ENCODE data around the gene MMP21. TPM values are rescaled to one million over a fixed set of nuclear protein-coding genes. Genes with fewer than 3 reads are reported as not detected.
A peak's percentile ranks its signal among the peaks of the same experiment; 100 is the strongest.

MMP21 gene
- total and polyA plus RNA-seq, 2 experiments from 2014 or later: not detected

DNA sequence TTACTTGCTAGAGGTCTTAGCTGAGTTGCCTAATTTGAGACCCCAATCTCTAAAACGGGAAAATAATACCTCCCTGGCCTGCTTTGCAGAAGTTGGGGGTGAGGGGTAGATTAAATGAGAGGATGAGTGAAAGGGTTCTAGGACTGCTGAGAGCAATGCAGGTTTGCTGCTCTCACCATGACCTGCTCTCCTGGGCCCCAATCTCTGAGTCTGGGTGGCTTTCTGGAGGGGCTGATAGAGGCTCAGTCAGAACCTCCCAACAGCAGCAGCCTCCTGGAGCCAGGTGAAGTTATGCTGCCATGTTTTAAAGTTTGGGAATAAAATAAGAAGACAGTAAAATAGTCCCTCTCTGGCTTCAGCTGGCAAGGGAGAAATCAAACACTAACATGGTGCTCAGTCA, 40.1 kb upstream of the MMP21 start:
- no peak overlapping the region for H3K27ac ChIP-seq
- no peak for DNase-seq
- WGBS, 2 experiments (ENCODE audit: low coverage in 1 of 2, low lambda C conversion rate in 2 of 2, missing lambda C conversion rate in 2 of 2): 0% methylated on average over 1 of the region's 1 CpG
- in situ Hi-C loops (cut with MboI): no loop called here
- no peaks in the 10 kb centered on the region for H3F3A ChIP-seq (ENCODE audit: insufficient read depth)
- H3K27me3 ChIP-seq (replicated peaks; ENCODE audit: insufficient read depth): no peaks in the 10 kb centered on the region
- no peaks in the 10 kb centered on the region for H4K20me1 ChIP-seq (ENCODE audit: insufficient read depth)
- H3K9me3 ChIP-seq (ENCODE audit: low read depth): no peaks in the 10 kb centered on the region
- H3K9me2 ChIP-seq (ENCODE audit: insufficient read depth): no peaks in the 10 kb centered on the region
- H3K79me2 ChIP-seq (ENCODE audit: insufficient read depth): peaks cover 11% of the 10 kb centered on the region
- no peaks in the 10 kb centered on the region for H3K4me1 ChIP-seq (ENCODE audit: insufficient read depth)
- no peak overlapping the region for H3K4me3 ChIP-seq
- H3K36me3 ChIP-seq (ENCODE audit: low read depth): peaks cover 13% of the 10 kb centered on the region; the same call in 1 of the 2 replicates
- TF ChIP-seq EZH2 (IDR thresholded peaks at IDR 0.05; ENCODE audit: insufficient read depth, poor library complexity, severe bottlenecking) (no peak), EZH2phosphoT487 (IDR thresholded peaks at IDR 0.05; ENCODE audit: insufficient read depth, low read depth) (no peak)
- no peak overlapping the region for H2AFZ ChIP-seq
- H3K4me2 ChIP-seq (ENCODE audit: unreplicated experiment): no peak overlapping the region
- H3K9ac ChIP-seq: no peak overlapping the region

DNA sequence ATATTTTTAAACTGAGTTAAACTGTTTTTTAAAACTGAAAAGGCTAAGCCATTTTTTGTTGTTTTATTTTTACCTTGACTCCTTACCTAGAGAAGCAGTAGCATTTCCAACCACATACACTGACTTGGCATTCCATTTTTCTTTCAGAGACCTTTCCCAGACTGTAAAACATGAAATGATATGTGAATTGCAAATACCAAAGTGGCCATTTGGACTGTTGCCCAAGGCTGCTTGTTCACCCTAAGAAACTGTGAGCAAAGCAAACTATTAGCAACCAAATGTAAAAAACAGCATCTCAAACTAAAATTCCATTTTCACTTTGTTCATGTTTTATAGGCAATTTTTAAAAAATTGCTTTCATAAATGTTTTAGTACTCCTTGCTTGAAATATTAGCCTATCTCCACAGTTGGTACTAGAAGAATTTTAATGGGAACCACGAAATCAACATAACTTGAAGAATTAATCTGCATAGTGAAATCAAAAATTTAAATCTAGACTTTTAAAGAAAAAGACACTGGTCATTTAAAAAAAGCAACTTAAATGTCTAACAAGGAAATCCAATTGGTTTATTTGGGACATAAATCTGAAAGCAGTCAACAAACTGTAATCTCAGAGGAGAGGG, 36.6 kb upstream of the MMP21 start:
- in situ Hi-C loops (cut with MboI): no loop called here
- Histone ChIP-seq H3K36me3 (ENCODE audit: low read depth) (peaks cover 17% of the 10 kb centered on the region; the same call in 1 of the 2 replicates), H3K4me3 (no peak overlapping the region), H4K20me1 (ENCODE audit: insufficient read depth) (no peaks in the 10 kb centered on the region), H3K27me3 (replicated peaks; ENCODE audit: insufficient read depth) (no peaks in the 10 kb centered on the region), H3K27ac (no peak overlapping the region), H3K4me1 (ENCODE audit: insufficient read depth) (no peaks in the 10 kb centered on the region), H3K4me2 (ENCODE audit: unreplicated experiment) (no peak overlapping the region), H3K9me2 (ENCODE audit: insufficient read depth) (no peaks in the 10 kb centered on the region), H3K9me3 (ENCODE audit: low read depth) (no peaks in the 10 kb centered on the region), H2AFZ (no peak overlapping the region), H3K79me2 (ENCODE audit: insufficient read depth) (0 out of 2 replicates have a peak, but pooled peaks cover 3% of the 10 kb centered on the region), H3F3A (ENCODE audit: insufficient read depth) (no peaks in the 10 kb centered on the region), H3K9ac (no peak overlapping the region)
- DNase-seq: peak; percentile 52
- 96% methylated on average over 1 of the region's 1 CpG for WGBS, 2 experiments (ENCODE audit: low coverage in 1 of 2, low lambda C conversion rate in 2 of 2, missing lambda C conversion rate in 2 of 2)
- TF ChIP-seq EZH2phosphoT487 (IDR thresholded peaks at IDR 0.05; ENCODE audit: insufficient read depth, low read depth) (no peak), EZH2 (IDR thresholded peaks at IDR 0.05; ENCODE audit: insufficient read depth, poor library complexity, severe bottlenecking) (no peak)

DNA sequence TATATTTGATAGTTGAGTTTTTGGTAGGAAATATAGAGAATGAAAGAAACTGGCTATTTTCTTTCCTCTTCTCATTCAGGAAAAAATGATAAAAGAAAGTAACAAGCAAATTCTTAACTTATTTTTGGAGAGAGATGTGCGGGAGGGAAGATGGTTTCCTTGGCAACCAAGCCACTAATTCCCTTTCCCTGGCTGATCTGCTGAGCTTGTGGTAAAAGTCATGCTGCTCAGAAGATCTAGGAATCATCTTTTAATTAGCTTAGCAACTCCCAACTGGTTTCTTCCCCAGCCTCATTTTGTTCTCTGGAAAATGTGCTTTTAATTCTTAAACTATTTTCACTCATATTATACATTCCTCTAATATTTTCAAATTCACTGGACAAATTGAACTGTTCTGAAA, 35.6 kb upstream of the MMP21 start:
- Histone ChIP-seq H3K4me3 (no peak overlapping the region), H3K27ac (no peak overlapping the region), H3K27me3 (replicated peaks; ENCODE audit: insufficient read depth) (no peaks in the 10 kb centered on the region), H3K36me3 (ENCODE audit: low read depth) (peaks cover 18% of the 10 kb centered on the region; the same call in 1 of the 2 replicates), H3K9me2 (ENCODE audit: insufficient read depth) (no peaks in the 10 kb centered on the region), H3K79me2 (ENCODE audit: insufficient read depth) (no peaks in the 10 kb centered on the region), H3K4me2 (ENCODE audit: unreplicated experiment) (no peak overlapping the region), H3F3A (ENCODE audit: insufficient read depth) (no peaks in the 10 kb centered on the region), H3K9me3 (ENCODE audit: low read depth) (no peaks in the 10 kb centered on the region), H2AFZ (no peak overlapping the region), H3K4me1 (ENCODE audit: insufficient read depth) (no peaks in the 10 kb centered on the region), H3K9ac (no peak overlapping the region), H4K20me1 (ENCODE audit: insufficient read depth) (no peaks in the 10 kb centered on the region)
- in situ Hi-C loops (cut with MboI): no loop called here
- 59 to 83% methylated on average over 1 of the region's 1 CpG for WGBS, 2 experiments (ENCODE audit: low coverage in 1 of 2, low lambda C conversion rate in 2 of 2, missing lambda C conversion rate in 2 of 2)
- DNase-seq: peak; percentile 7
- TF ChIP-seq EZH2 (IDR thresholded peaks at IDR 0.05; ENCODE audit: insufficient read depth, poor library complexity, severe bottlenecking) (no peak), EZH2phosphoT487 (IDR thresholded peaks at IDR 0.05; ENCODE audit: insufficient read depth, low read depth) (no peak)

DNA sequence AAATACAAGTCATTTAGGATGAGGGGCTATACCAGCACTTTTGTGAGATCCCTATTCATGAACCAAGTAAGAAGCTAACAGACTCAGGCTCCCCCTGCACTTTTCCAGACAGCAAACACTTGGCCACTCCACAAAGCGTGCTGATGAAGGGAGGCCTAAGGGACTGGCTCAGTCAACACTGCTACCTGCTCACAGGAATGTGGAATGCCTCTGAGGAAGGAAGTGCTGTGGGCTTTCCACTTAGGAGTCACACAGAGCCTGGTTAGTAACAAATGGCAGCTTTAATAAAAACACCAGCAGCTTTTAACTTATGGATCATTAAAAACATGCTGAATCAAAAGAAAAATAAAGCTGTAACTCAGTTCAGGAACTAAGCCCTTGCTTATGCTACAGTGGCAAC, 32.4 kb upstream of the MMP21 start:
- no peaks in the 10 kb centered on the region for H4K20me1 ChIP-seq (ENCODE audit: insufficient read depth)
- H3K79me2 ChIP-seq (ENCODE audit: insufficient read depth): no peaks in the 10 kb centered on the region
- DNase-seq: no peak
- no peak overlapping the region for H3K4me2 ChIP-seq (ENCODE audit: unreplicated experiment)
- in situ Hi-C loops (cut with MboI): no loop called here
- H3K9me3 ChIP-seq (ENCODE audit: low read depth): no peaks in the 10 kb centered on the region
- no peak overlapping the region for H3K27ac ChIP-seq
- H2AFZ ChIP-seq: no peak overlapping the region
- H3K27me3 ChIP-seq (replicated peaks; ENCODE audit: insufficient read depth): no peaks in the 10 kb centered on the region
- no peaks in the 10 kb centered on the region for H3F3A ChIP-seq (ENCODE audit: insufficient read depth)
- TF ChIP-seq EZH2 (IDR thresholded peaks at IDR 0.05; ENCODE audit: insufficient read depth, poor library complexity, severe bottlenecking): no peak
- no peak for TF ChIP-seq EZH2phosphoT487 (IDR thresholded peaks at IDR 0.05; ENCODE audit: insufficient read depth, low read depth)
- H3K4me3 ChIP-seq: no peak overlapping the region
- no peak overlapping the region for H3K9ac ChIP-seq
- WGBS, 2 experiments (ENCODE audit: low coverage in 1 of 2, low lambda C conversion rate in 2 of 2, missing lambda C conversion rate in 2 of 2): 83 to 85% methylated on average over 1 of the region's 1 CpG
- no peaks in the 10 kb centered on the region for H3K9me2 ChIP-seq (ENCODE audit: insufficient read depth)
- H3K4me1 ChIP-seq (ENCODE audit: insufficient read depth): no peaks in the 10 kb centered on the region
- peaks cover 19% of the 10 kb centered on the region; the same call in 1 of the 2 replicates for H3K36me3 ChIP-seq (ENCODE audit: low read depth)
